ENCODE results near the gene CATSPERB.
A peak's percentile ranks its signal among the peaks of the same experiment; 100 is the strongest.
"Not testable (repeated sequence)": the region's sequence is repeated elsewhere in the genome, so short reads cannot be mapped to it uniquely, and the experiment has no call there.

Gene CATSPERB

DNA sequence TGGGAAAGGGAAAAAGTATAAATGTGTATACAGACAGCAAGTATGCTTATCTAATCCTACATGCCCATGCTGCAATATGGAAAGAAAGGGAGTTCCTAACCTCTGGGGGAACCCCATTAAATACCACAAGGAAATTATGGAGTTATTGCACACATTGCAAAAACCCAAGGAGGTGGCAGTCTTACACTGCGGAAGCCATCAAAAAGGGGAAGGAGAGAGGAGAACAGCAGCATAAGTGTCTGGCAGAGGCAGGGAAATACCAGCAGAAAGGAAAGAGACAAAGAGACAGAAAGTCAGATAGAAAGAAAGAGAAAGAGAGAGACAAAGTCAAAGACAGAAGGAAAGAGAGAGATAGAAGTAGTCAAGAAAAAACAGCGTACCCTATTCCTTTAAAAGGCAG, 64.8 kb downstream of the CATSPERB start:
- not testable (repeated sequence) for DNase-seq (ENCODE audit: low read depth in 2 of 2)

DNA sequence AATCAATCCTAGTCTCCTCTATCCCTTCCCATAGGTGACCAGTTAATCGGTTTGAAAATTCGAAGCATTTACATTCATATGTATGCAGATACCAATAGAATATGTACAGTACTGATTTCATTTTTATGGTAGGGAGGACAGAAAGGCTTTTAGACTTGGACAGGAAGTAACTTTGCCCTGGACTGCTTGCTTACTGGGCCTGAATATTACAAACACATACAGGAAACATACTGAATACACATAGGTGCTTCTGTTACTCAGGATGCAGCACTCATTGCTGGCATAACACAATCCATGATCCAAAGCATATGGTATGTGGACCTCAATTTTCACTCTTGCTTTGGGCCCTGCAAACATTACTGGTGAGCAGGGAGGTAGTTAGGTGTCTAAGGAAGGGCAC, 71.1 kb downstream of the CATSPERB start:
- no peak for DNase-seq (ENCODE audit: low read depth in 2 of 2)

GRCh38 chr14:91654836-91655235, 77.0 kb downstream of the CATSPERB start:
- DNase-seq (ENCODE audit: low read depth in 2 of 2): no peak

DNA sequence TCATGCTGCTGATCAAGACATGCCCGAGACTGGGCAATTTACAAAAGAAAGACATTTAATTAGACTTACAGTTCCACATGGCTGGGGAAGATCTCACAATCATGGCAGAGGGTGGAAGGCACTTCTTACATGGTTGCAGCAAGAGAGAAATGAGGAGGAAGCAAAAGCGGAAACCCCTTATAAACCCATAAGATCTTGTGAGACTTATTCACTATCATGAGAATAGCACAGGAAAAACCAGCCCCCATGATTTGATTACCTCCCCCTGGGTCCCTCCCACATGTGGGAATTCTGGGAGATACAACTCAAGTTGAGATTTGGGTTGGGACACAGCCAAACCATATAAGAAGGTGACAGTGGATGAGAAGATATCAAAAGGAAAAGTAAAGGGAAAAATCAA, 78.4 kb downstream of the CATSPERB start:
- no peak for DNase-seq (ENCODE audit: low read depth in 2 of 2)

DNA sequence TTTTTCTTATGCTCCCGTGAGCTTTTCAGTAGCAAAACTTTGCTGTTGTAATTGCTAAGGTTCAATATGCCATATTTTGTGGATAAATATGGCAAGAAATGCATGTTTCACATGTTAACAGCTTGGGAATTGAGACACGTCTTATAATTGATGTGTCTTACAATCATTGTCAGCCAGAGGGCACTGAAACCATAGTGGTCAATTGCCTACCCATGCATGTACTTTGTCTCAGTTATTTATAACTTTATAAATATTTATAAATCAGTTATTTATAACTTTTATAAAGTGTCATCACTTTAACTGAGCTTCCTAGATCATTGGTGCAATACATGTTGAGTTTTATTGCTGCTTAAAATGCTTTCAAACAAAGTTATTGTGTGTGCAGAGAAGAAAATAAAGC, 82.0 kb downstream of the CATSPERB start:
- peak in 1 of 2 donors; percentile 4 for DNase-seq (ENCODE audit: low read depth in 2 of 2)

- DNase-seq (ENCODE audit: low read depth in 2 of 2): no peak
Measured at GRCh38 chr14:91647856-91648255, 84.0 kb downstream of the CATSPERB start.

DNA sequence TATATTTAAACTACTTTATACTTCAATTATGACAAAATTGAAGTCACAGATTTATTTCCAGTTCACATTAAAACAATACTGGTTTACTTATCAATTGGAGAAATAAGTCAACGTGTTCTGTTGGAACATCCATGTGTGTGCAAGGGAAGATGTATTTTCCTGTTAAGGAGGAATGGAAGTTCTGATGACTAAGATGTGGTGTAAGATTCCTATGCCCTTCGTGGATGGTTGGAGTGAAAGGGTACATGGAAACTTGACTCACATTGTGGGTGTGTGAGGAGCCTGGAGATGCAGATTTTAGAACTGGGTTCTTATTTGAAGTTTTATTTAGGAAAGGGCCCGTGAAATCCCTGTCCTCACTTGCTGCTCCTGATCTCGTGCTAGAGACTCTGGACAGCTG, 95.3 kb downstream of the CATSPERB start:
- DNase-seq (ENCODE audit: low read depth in 2 of 2): no peak

DNA sequence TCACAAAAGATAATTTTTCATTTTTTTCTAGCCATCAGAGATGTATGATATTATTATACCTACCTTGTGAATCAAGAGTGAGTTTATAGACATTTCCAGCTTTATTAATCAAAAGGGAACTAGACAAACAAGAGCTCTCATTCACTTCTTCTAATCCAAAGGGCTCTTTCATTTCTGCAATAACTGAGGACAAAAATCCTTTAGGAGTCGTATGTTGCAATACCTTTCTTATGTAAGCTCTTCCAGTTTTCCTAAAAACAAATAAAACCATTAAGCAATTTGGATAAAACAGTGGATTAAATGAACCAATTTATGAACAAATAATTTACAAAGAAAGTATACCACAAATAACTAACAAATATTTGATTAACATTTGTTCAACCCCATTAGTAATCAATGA, 107.1 kb downstream of the CATSPERB start:
- DNase-seq (ENCODE audit: low read depth in 2 of 2): no peak

DNA sequence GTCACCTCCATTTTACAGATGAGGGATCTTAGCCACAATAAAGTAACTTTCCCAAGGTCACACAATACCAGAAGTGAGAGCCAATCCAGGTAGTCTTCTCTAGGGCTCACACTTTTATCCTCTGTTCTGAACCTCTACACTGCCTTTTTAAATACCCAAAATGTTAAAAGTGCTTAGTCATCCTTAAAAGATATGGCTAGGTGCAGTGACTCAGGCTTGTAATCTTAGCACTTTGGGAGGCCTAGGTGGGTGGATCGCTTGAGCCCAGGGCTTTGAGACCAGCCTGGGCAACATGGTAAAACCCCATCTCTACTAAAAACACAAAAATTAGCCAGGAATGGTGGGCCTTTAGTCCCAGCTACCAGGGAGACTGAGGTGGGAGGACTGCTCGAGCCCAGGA, 117.7 kb downstream of the CATSPERB start:
- DNase-seq (ENCODE audit: low read depth in 2 of 2): no peak

DNA sequence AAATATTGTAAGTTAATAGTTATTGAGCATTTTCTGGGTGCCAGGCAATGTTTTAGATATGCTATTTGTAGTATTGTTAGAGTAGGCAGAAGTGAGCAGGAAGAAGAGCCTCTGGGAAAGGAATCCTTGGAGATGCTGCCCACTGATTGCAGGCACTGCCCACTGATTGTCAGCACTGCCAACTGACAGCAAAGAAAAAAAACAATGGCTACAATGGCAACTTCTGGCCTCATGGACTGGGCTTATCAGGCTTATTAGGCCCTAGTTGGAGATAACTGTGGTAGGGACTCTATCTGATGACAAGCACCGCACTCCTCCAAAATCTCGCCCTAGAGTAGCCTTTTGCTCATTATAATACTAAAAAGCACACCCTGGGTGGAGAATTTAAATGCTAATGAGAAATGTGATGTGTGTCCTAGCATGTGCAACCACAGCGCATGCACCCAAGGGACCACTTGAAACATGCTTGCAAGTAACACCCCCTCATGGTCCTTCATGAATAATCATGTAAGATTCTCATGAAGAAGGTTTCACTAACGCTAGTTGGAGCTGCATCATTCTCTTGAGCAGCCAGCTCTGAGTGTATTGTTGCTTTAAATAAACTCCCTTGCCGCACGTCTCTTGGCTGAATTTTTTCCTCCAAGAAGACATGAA, 118.3 kb downstream of the CATSPERB start:
- DNase-seq (ENCODE audit: low read depth in 2 of 2): no peak

DNA sequence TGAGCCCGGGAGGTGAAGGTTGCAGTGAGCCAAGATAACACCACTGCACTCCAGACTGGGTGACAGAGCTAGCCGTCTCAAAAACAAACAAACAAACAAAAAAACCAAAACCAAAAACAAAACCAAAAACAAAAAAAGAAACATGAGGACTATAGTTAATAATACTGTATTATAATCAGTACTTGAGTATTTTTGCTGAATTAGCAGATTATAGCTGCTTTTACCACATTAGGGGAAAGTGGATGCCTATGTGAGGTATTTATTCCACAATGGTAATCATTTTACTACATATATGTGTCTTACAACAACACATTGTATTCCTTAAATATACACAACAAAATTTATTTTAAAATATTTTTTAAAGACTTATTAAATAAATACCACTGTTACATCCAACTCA, 120.4 kb downstream of the CATSPERB start:
- DNase-seq (ENCODE audit: low read depth in 2 of 2): no peak

DNA sequence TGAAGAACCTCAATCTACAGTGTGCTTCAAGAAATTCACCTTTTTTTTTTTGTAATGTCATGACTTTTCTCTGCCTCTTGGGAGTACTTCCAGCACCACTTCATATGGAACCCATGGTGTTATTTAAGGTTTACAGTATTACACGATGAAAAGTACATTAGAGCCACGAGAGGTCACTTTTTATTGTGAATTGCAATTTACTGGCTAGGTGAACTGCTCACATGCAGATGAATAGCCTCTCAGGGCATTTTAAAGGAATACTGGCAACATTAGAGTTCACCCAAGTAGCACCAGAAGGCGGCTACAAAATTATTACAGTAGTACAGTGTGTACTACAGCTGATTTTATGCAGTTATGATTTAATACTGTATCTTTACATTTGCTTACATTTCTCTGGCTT, 122.7 kb downstream of the CATSPERB start:
- DNase-seq (ENCODE audit: low read depth in 2 of 2): no peak

DNA sequence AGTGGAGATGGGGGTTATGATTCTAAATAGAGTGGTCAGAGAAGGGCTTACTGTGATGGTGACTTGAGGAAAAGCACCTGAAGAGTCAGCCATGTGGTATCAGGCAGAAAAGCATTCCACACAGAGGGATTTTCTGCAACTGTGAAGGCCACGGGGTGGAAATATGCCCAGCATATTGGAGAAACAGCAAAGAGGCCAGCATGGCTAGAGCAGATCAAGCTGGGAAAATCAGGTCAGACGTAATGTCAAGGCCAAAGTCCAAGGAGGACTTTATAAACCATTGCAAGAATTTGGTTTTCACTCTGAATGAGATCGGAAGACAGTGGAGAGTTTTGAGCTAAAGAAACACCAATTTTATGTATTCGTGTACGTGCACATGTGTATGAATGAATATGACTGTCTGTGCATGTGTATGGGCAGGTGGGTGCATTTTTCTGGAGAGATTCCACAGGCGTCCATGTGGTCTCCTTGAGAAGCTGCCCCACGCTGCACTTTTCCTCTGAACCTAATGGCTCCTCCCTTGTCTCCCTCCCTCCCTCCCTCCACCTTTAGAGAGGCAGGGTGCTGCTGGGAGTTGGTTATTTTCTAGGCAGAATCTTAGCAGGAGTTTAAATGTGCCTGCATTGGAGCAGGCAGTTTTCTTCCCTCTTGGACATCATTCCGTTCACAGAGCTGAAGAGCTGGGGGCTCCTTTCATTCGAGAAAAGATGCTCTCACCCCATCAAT, 124.4 kb downstream of the CATSPERB start:
- DNase-seq (ENCODE audit: low read depth in 2 of 2): no peak

DNA sequence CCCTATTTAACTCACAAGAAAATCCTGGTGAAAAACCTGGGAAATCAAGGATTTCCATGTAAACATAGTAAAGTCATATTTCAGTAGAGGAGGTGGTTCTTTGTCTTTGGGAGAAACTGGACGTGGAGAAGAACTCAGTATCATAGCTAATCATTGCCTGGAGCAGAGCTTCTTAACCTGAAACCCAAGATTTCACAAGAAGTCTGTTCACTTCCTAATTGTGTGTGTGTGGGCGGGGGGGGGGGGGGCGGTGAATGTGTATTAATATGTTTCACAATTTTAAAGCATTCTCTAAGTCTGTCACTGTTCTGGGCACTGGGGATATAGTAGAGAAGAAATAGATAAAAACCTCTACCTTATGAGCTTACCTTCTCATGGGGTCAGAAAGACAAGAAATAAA, 125.0 kb downstream of the CATSPERB start:
- no peak for DNase-seq (ENCODE audit: low read depth in 2 of 2)

DNA sequence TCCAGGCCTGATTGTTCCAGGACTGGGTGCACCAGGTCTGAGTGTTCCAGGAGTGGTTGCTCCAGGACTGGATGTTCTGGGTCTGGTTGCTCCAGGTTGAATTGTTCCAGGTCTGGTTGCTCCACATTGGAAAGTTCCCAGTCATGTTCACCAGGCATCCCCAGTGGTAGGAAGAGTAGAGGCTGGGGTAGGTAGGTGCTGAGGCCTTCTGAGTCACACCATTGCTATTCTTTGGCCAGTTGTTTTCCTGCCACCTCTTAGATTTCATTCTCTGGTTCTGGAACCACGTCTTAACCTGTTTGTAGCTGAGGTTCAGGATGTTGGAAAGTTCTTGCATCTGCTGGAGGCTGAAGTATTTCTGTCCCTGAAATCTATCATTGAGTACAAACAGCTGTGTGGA, 127.3 kb downstream of the CATSPERB start:
- not testable (repeated sequence) for DNase-seq (ENCODE audit: low read depth in 2 of 2)

- DNase-seq (ENCODE audit: low read depth in 2 of 2): no peak
Measured at GRCh38 chr14:91599994-91600393, 131.9 kb downstream of the CATSPERB start.

DNA sequence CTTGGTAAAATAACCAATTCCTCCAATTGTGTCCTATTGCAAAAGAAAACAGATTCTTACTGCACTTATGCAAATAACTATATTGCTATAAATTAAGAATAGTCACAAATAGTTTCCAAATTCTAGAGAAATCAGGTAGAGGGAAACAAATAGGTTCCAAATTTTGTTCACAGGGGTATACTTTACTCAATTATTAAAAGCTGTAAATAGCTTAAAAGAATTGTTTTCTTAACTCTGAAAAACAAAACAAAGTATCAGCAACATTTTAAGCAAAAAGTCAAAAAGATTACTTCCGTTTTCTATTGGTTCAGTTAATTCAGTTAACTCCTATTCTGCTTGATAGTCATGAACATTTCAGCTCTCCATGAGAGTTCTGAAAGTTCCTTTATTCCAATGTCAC, 136.2 kb downstream of the CATSPERB start:
- DNase-seq (ENCODE audit: low read depth in 2 of 2): no peak

DNA sequence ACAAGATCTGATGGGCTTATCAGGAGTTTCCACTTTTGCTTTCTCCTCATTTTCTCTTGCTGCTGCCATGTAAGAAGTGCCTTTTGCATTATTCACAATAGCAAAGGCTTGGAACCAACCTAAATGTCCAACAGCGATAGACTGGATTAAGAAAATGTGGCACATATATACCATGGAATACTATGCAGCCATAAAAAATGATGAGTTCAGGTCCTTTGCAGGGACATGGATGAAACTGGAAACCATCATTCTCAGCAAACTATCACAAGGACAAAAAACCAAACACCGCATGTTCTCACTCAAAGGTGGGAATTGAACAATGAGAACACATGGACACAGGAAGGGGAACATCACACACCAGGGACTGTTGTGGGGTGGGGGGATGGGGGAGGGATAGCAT, 137.9 kb downstream of the CATSPERB start:
- not testable (repeated sequence) for DNase-seq (ENCODE audit: low read depth in 2 of 2)

- no peak for DNase-seq (ENCODE audit: low read depth in 2 of 2)
Measured at GRCh38 chr14:91586410-91586809, 145.5 kb downstream of the CATSPERB start.

- no peak for DNase-seq (ENCODE audit: low read depth in 2 of 2)
Measured at GRCh38 chr14:91585856-91586255, 146.0 kb downstream of the CATSPERB start.

DNA sequence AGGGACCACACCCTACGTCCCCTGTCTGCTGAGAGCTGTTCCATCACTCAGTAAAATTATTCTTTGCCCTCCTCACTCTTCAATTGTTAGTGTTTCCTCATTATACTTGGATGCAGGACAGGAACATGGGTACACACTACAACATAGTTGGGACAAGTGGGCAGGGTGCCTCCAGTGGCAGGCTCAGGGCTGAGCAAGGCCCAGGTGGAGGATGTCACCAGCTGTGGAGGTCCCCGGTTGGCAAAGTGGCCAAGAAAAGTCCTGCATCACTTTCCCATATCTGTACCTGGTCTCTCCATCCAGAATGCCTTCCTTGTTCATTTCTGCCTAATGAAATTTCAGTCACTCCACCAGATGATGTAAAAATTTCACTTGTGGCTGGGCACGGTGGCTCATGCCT, 149.1 kb downstream of the CATSPERB start:
- no peak for DNase-seq (ENCODE audit: low read depth in 2 of 2)

GRCh38 chr14:91580876-91581577, 150.9 kb downstream of the CATSPERB start:
- DNase-seq (ENCODE audit: low read depth in 2 of 2): no peak

- DNase-seq (ENCODE audit: low read depth in 2 of 2): no peak
Measured at GRCh38 chr14:91577632-91578233, 154.2 kb downstream of the CATSPERB start.
